Type B pancreatic cell (in vitro differentiated cells): ENCODE measurements around the gene HOXC4. TPM values are rescaled to one million over a fixed set of nuclear protein-coding genes. Genes with fewer than 3 reads are reported as not detected.

ENCODE experiments used
- DNase-seq: peaks from one replicate; pipeline ENCODE4 v3.0.0; 2021; ENCODE audit warnings: mixed read lengths; ENCODE audit not compliant: unreplicated experiment; ENCODE audit errors: extremely low spot score
- H3K27ac Mint-ChIP-seq: 2 replicates; pipeline ENCODE4 v1.8.0; 2021; ENCODE audit warnings: mild to moderate bottlenecking, mixed read lengths
- H3K27me3 Mint-ChIP-seq: 2 replicates; pipeline ENCODE4 v1.8.0; 2021; ENCODE audit warnings: mixed read lengths
- H3K36me3 Mint-ChIP-seq: 2 replicates; pipeline ENCODE4 v1.8.0; 2021; ENCODE audit warnings: mixed read lengths
- H3K4me1 Mint-ChIP-seq: one replicate; pipeline ENCODE4 v1.8.0; 2021; ENCODE audit warnings: mixed read lengths; ENCODE audit not compliant: unreplicated experiment
- H3K4me3 Mint-ChIP-seq: 2 replicates; pipeline ENCODE4 v1.8.0; 2021; ENCODE audit warnings: mild to moderate bottlenecking, mixed read lengths
- H3K9me3 Mint-ChIP-seq: 2 replicates; pipeline ENCODE4 v1.8.0; 2021; ENCODE audit warnings: mixed read lengths
- CTCF ChIP-seq: fragments of 200-600 bp; sonication (generic); conservative IDR thresholded peaks from 2 replicates; pipeline ENCODE4 v1.5.0; 2021; ENCODE audit warnings: antibody characterized with exemption, mild to moderate bottlenecking
- total RNA-seq: library from RNA; stranded (reverse); gene quantifications from 2 replicates; pipeline ENCODE4 v1.2.1, GENCODE V29; 2021; ENCODE audit warnings: low replicate concordance

The HOXC4 gene
- total RNA-seq, 1 donor from 2014 or later: 47.9 TPM

GRCh38 chr12:54037360-54038283 lies 16.0 kb upstream of the HOXC4 start:
- DNase-seq: no peak
- Mint-ChIP-seq H3K4me3 (peak overlapping the region; percentile 89), H3K9me3 (no peaks in the 10 kb centered on the region), H3K4me1 (peaks cover 58% of the 10 kb centered on the region), H3K27ac (peak overlapping the region; percentile 76), H3K36me3 (peaks cover 10% of the 10 kb centered on the region), H3K27me3 (peaks cover 53% of the 10 kb centered on the region)
- no peak for TF ChIP-seq CTCF

- Mint-ChIP-seq H3K36me3 (peaks cover 10% of the 10 kb centered on the region), H3K4me3 (peak overlapping the region; percentile 89), H3K27ac (peak overlapping the region; percentile 76), H3K4me1 (peaks cover 66% of the 10 kb centered on the region), H3K27me3 (peaks cover 51% of the 10 kb centered on the region), H3K9me3 (no peaks in the 10 kb centered on the region)
- DNase-seq: no peak
- no peak for TF ChIP-seq CTCF
These were observed 15.3 kb upstream of the HOXC4 start for GRCh38 chr12:54038284-54038870.

- peak overlapping the region; percentile 76 for H3K27ac Mint-ChIP-seq
- H3K27me3 Mint-ChIP-seq: peaks cover 48% of the 10 kb centered on the region
- H3K4me1 Mint-ChIP-seq: peaks cover 71% of the 10 kb centered on the region
- H3K9me3 Mint-ChIP-seq: no peaks in the 10 kb centered on the region
- peaks cover 10% of the 10 kb centered on the region for H3K36me3 Mint-ChIP-seq
- no peak for DNase-seq
- no peak for TF ChIP-seq CTCF
- H3K4me3 Mint-ChIP-seq: peak overlapping the region; percentile 89
These were observed 14.7 kb upstream of the HOXC4 start for GRCh38 chr12:54038871-54039414.

GRCh38 chr12:54039417-54040147 lies 14.1 kb upstream of the HOXC4 start:
- DNase-seq: no peak
- peaks cover 47% of the 10 kb centered on the region for H3K27me3 Mint-ChIP-seq
- H3K27ac Mint-ChIP-seq: peak overlapping the region; percentile 67
- H3K4me1 Mint-ChIP-seq: peaks cover 78% of the 10 kb centered on the region
- H3K4me3 Mint-ChIP-seq: peak overlapping the region; percentile 89
- no peaks in the 10 kb centered on the region for H3K9me3 Mint-ChIP-seq
- no peak for TF ChIP-seq CTCF
- H3K36me3 Mint-ChIP-seq: peaks cover 10% of the 10 kb centered on the region

- Mint-ChIP-seq H3K36me3 (peaks cover 8% of the 10 kb centered on the region), H3K27ac (peak overlapping the region; percentile 67), H3K4me3 (peak overlapping the region; percentile 89), H3K27me3 (peaks cover 49% of the 10 kb centered on the region), H3K4me1 (peaks cover 80% of the 10 kb centered on the region), H3K9me3 (no peaks in the 10 kb centered on the region)
- no peak for DNase-seq
- TF ChIP-seq CTCF: no peak
These were observed 13.5 kb upstream of the HOXC4 start for GRCh38 chr12:54040148-54040494.
